CD14-positive monocyte (primary cell): ENCODE data around the gene TSPAN12. TPM values are rescaled to one million over a fixed set of nuclear protein-coding genes. Genes with fewer than 3 reads are reported as not detected.

Experiments used
- DNase-seq, 3 donors: peaks; one replicate each; pipeline ENCODE4 v3.0.0-alpha.2; 2011 to 2022
- H2AFZ ChIP-seq: 2 replicates; pipeline ENCODE4 v1.6.0; 2012; ENCODE audit warnings: mild to moderate bottlenecking, low read depth, low read length, inconsistent platforms; ENCODE audit not compliant: insufficient read depth, poor library complexity, severe bottlenecking
- H3K27ac ChIP-seq, 2 donors: 1 replicate in 1 of 2; 2 replicates in 1 of 2; pipeline ENCODE4 v1.5.1; 2012 to 2013; ENCODE audit warnings: low read length in 2 of 2, control low read depth in 1 of 2, inconsistent platforms in 1 of 2, low read depth in 1 of 2, mild to moderate bottlenecking in 1 of 2
- H3K27me3 ChIP-seq, 2 donors: one replicate each; pipeline versions ENCODE4 v1.6.0 to v1.6.1; 2011 to 2013; ENCODE audit warnings: low read length in 2 of 2; ENCODE audit not compliant: control insufficient read depth in 2 of 2, insufficient read depth in 2 of 2
- H3K36me3 ChIP-seq, 2 donors: replicated peaks in 1 of 2; 1 replicate in 1 of 2; 2 replicates in 1 of 2; pipeline versions ENCODE4 v1.5.1 to v1.6.1; 2012 to 2013; ENCODE audit warnings: low read length in 2 of 2, control low read depth in 1 of 2, inconsistent platforms in 1 of 2, mild to moderate bottlenecking in 1 of 2; ENCODE audit not compliant: insufficient read depth in 2 of 2, control insufficient read depth in 1 of 2
- H3K4me1 ChIP-seq, 2 donors: 1 replicate in 1 of 2; 2 replicates in 1 of 2; pipeline versions ENCODE4 v1.5.1 to v1.6.1; 2012 to 2013; ENCODE audit warnings: low read length in 2 of 2, control low read depth in 1 of 2, inconsistent platforms in 1 of 2, mild to moderate bottlenecking in 1 of 2, moderate library complexity in 1 of 2; ENCODE audit not compliant: insufficient read depth in 2 of 2, control insufficient read depth in 1 of 2
- H3K4me2 ChIP-seq: replicated peaks from 2 replicates; pipeline ENCODE3; 2012; ENCODE audit warnings: low read length, moderate library complexity, mild to moderate bottlenecking; ENCODE audit not compliant: poor library complexity, severe bottlenecking; ENCODE audit errors: extremely low read depth
- H3K4me3 ChIP-seq, 3 experiments: fragments of 200-600 bp in 1 of 3; sonication (generic) in 1 of 3; replicated peaks in 1 of 3; 1 replicate in 2 of 3; 2 replicates in 1 of 3; pipeline ENCODE4 v1.5.1; 2011 to 2013; ENCODE audit warnings: low read length in 3 of 3, mild to moderate bottlenecking in 3 of 3, control low read depth in 2 of 3, low read depth in 2 of 3, inconsistent platforms in 1 of 3, moderate library complexity in 1 of 3
- H3K79me2 ChIP-seq: 2 replicates; pipeline ENCODE4 v1.6.0; 2012; ENCODE audit warnings: mild to moderate bottlenecking, control low read depth, inconsistent platforms, low read length, moderate library complexity; ENCODE audit not compliant: insufficient read depth
- H3K9ac ChIP-seq: 2 replicates; pipeline ENCODE4 v1.6.0; 2017; ENCODE audit warnings: low read length, mild to moderate bottlenecking; ENCODE audit not compliant: insufficient read depth, poor library complexity, severe bottlenecking
- H3K9me3 ChIP-seq, 2 donors: replicated peaks in 1 of 2; 1 replicate in 1 of 2; 2 replicates in 1 of 2; pipeline versions ENCODE4 v1.5.1 to v1.6.1; 2012 to 2013; ENCODE audit warnings: low read length in 2 of 2, control low read depth in 1 of 2; ENCODE audit not compliant: control insufficient read depth in 1 of 2, insufficient read depth in 1 of 2
- H4K20me1 ChIP-seq: 2 replicates; pipeline ENCODE4 v1.6.0; 2012; ENCODE audit warnings: mild to moderate bottlenecking, low read length, control low read depth, moderate library complexity; ENCODE audit not compliant: insufficient read depth
- H3K27ac Mint-ChIP-seq, 7 donors: one replicate each; pipeline ENCODE4 v1.8.0; 2020; ENCODE audit warnings: mild to moderate bottlenecking in 7 of 7, mixed read lengths in 7 of 7, moderate library complexity in 6 of 7, inconsistent platforms in 2 of 7
- H3K27me3 Mint-ChIP-seq, 3 donors: one replicate each; pipeline ENCODE4 v1.8.0; 2021 to 2022; ENCODE audit warnings: low read depth in 3 of 3, mild to moderate bottlenecking in 3 of 3, mixed read lengths in 3 of 3, moderate library complexity in 3 of 3, inconsistent platforms in 1 of 3
- H3K36me3 Mint-ChIP-seq, 2 donors: one replicate each; pipeline ENCODE4 v1.8.0; 2020; ENCODE audit warnings: mixed read lengths in 2 of 2, inconsistent platforms in 1 of 2, mild to moderate bottlenecking in 1 of 2
- H3K4me1 Mint-ChIP-seq: one replicate; pipeline ENCODE4 v1.8.0; 2020; ENCODE audit warnings: mild to moderate bottlenecking, mixed read lengths
- H3K4me3 Mint-ChIP-seq, 2 donors: one replicate each; pipeline ENCODE4 v1.8.0; 2020; ENCODE audit warnings: mild to moderate bottlenecking in 2 of 2, mixed read lengths in 2 of 2, moderate library complexity in 1 of 2
- H3K9me3 Mint-ChIP-seq, 7 donors: one replicate each; pipeline ENCODE4 v1.8.0; 2020 to 2022; ENCODE audit warnings: mixed read lengths in 7 of 7, mild to moderate bottlenecking in 6 of 7, moderate library complexity in 6 of 7, inconsistent platforms in 2 of 7
- WGBS: methylation state at CpG from one replicate; pipeline ENCODE4 v1.1.5; 2013; ENCODE audit warnings: missing lambda C conversion rate; ENCODE audit not compliant: insufficient coverage; 5-methylcytosine and 5-hydroxymethylcytosine counted together
- intact Hi-C, 2 donors: fragments of 100-400 bp; cut with micrococcal nuclease; formaldehyde crosslinking; loops; one replicate each; pipeline versions ENCODE4 v1.15.0 to v1.15.1; 2023
- polyA plus RNA-seq, 3 donors: library from polyadenylated mRNA; depleted of rRNA in 1 of 3; unstranded in 2 of 3; stranded (reverse) in 1 of 3; fragments of 300-500 nt in 2 of 3; fragments of >200 nt in 1 of 3; fragmentation: Illumina TruSeq in 2 of 3; gene quantifications; 1 replicate in 2 of 3; 2 replicates in 1 of 3; pipeline ENCODE4 v1.2.3, GENCODE V29; 2012 to 2021
- TF ChIP-seq, protein P1 (sequence below): fragments of 200-600 bp; IDR thresholded peaks from one replicate; pipeline ENCODE4 v1.8.0; 2022; ENCODE audit warnings: antibody characterized with exemption, mild to moderate bottlenecking

The TSPAN12 gene
- polyA plus RNA-seq, 3 donors = not detected

DNA sequence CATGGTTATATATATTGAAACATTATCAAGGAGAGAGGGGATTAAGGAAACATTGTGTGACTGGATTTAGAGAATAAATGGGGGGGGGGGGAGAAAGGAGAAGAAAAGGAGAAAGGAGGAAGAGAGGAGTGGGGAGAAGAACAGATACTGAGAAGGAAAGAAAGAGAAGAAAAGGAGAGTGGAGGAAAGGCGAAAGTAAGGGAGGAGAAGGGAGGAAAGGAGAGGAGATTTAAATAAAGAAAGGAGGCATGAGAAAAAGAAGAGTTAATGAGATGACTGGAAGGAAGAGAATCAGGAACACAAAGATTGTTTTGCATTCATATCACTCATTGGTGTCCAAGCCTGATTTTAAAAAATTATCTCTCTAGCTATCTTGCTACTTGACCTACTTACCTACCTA lies 16.1 kb upstream of the TSPAN12 start:
- H3K4me2 ChIP-seq = no peak overlapping the region
- H3K4me3 ChIP-seq = no peak overlapping the region
- no peaks in the 10 kb centered on the region for H3K79me2 ChIP-seq
- Mint-ChIP-seq H3K27me3 (peaks cover 3 to 11% (median 7%) of the 10 kb centered on the region in 3 donors), H3K9me3 (no peaks in the 10 kb centered on the region), H3K27ac (no peak overlapping the region), H3K36me3 (no peaks in the 10 kb centered on the region), H3K4me1 (no peaks in the 10 kb centered on the region), H3K4me3 (no peak overlapping the region)
- H3K27ac ChIP-seq = no peak overlapping the region
- no peak overlapping the region for H2AFZ ChIP-seq
- no peaks in the 10 kb centered on the region for H3K27me3 ChIP-seq
- DNase-seq = no peak
- WGBS = no CpG with 5 or more reads among the region's 1 CpG
- H3K4me1 ChIP-seq = no peaks in the 10 kb centered on the region
- H3K36me3 ChIP-seq = no peaks in the 10 kb centered on the region
- intact Hi-C loops = no loop called here
- no peak overlapping the region for H3K9ac ChIP-seq
- no peaks in the 10 kb centered on the region for H3K9me3 ChIP-seq
- TF ChIP-seq, protein P1, sequence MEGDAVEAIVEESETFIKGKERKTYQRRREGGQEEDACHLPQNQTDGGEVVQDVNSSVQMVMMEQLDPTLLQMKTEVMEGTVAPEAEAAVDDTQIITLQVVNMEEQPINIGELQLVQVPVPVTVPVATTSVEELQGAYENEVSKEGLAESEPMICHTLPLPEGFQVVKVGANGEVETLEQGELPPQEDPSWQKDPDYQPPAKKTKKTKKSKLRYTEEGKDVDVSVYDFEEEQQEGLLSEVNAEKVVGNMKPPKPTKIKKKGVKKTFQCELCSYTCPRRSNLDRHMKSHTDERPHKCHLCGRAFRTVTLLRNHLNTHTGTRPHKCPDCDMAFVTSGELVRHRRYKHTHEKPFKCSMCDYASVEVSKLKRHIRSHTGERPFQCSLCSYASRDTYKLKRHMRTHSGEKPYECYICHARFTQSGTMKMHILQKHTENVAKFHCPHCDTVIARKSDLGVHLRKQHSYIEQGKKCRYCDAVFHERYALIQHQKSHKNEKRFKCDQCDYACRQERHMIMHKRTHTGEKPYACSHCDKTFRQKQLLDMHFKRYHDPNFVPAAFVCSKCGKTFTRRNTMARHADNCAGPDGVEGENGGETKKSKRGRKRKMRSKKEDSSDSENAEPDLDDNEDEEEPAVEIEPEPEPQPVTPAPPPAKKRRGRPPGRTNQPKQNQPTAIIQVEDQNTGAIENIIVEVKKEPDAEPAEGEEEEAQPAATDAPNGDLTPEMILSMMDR = no peak
- no peaks in the 10 kb centered on the region for H4K20me1 ChIP-seq

DNA sequence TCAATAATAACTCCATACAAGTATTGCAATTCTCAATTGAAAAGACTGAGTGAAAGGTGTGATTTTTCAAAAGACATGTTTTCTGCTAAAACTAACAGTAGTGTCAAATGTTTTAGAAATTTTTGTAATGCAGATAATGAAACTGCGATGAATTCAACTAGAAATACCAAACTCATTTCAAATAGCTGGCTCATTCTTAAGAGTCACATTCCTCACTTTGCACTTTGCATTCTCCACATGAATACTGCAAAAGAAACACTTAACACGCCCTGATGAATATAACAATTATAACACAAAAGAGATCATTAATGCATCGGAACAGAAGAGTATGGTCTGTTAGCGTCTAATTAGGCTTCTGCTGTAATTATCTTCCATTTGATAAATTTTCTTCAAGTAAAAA lies 15.5 kb upstream of the TSPAN12 start:
- H3K9me3 Mint-ChIP-seq = peaks cover 0 to 1% (median 0%) of the 10 kb centered on the region in 7 donors
- peaks cover under 1 to 10% (median 7%) of the 10 kb centered on the region in 3 donors for H3K27me3 Mint-ChIP-seq
- no peaks in the 10 kb centered on the region for H3K36me3 ChIP-seq
- no peaks in the 10 kb centered on the region for H3K79me2 ChIP-seq
- intact Hi-C loops = no loop called here
- H3K4me2 ChIP-seq = no peak overlapping the region
- H3K4me3 Mint-ChIP-seq = no peak overlapping the region
- no peak overlapping the region for H2AFZ ChIP-seq
- no peak overlapping the region for H3K27ac ChIP-seq
- no peaks in the 10 kb centered on the region for H3K4me1 Mint-ChIP-seq
- TF ChIP-seq, protein P1 = no peak
- no peaks in the 10 kb centered on the region for H3K27me3 ChIP-seq
- H4K20me1 ChIP-seq = no peaks in the 10 kb centered on the region
- no peak overlapping the region for H3K27ac Mint-ChIP-seq
- H3K4me3 ChIP-seq = no peak overlapping the region
- no peak overlapping the region for H3K9ac ChIP-seq
- DNase-seq = no peak
- 100% methylated on average over 1 of the region's 4 CpGs for WGBS
- H3K4me1 ChIP-seq = no peaks in the 10 kb centered on the region
- no peaks in the 10 kb centered on the region for H3K36me3 Mint-ChIP-seq
- no peaks in the 10 kb centered on the region for H3K9me3 ChIP-seq
